NCI-H2171 (cell line): ENCODE data around the gene CCDC160.
A peak's percentile ranks its signal among the peaks of the same experiment; 100 is the strongest.
"Not testable (repeated sequence)": the region's sequence is repeated elsewhere in the genome, so short reads cannot be mapped to it uniquely, and the experiment has no call there.

Experiments
- DNase-seq: peaks from one replicate; lab custom pipeline; 2025; lab: John Stamatoyannopoulos, UW

Gene CCDC160

GRCh38 chrX:134236626-134237614, at the start of gene CCDC160:
CCDC160 (plus strand) TSS chrX:134237182; CDS start chrX:134244801, 7,619 bp downstream.
- no peak for DNase-seq

GRCh38 chrX:134191281-134191680, 45.7 kb upstream of the CCDC160 start:
- no peak for DNase-seq

DNA sequence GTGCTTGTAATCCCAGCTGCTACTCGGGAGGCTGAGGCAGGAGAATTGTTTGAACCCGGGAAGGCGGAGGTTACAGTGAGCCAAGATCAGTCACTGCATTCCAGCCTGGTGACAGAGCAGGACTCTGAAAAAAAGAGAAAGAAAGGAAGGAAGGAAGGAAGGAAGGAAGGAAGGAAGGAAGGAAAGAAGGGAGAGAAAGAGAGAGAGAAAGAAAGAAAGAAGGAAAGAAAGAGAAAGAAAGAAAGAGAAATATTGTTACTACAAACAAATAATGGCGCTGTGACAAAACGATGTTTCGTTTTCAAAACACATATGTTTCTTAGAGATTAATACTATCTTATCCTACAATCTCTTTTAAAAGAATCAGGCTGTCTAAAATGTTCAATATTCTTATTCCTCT, 42.1 kb upstream of the CCDC160 start:
- DNase-seq, result no peak

DNA sequence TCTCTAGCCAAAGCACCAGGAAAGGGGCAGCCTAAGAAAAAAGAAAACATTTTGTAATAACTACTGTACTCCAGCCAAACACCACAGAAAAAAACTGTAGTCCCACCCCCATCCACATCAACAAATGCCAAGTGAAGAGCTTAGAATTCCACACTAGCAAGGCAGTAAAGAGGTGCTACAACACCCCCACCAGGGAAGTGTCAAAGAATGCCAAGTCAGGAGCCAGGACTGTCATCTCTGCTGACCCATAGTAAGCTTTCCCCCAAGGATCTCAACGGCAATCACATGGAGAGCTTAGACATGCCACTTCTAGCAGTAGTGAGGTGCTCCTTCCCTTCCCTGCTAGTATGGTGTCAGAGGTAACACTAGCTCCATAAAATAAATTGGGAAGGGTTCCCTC, 34.4 kb upstream of the CCDC160 start:
- DNase-seq, result no peak

- DNase-seq, result no peak
Measured at GRCh38 chrX:134206221-134206620, 30.8 kb upstream of the CCDC160 start.

GRCh38 chrX:134210465-134210864, 26.5 kb upstream of the CCDC160 start:
- DNase-seq, result no peak

- DNase-seq, result no peak
Measured at GRCh38 chrX:134235236-134235635, 1.7 kb upstream of the CCDC160 start.

DNA sequence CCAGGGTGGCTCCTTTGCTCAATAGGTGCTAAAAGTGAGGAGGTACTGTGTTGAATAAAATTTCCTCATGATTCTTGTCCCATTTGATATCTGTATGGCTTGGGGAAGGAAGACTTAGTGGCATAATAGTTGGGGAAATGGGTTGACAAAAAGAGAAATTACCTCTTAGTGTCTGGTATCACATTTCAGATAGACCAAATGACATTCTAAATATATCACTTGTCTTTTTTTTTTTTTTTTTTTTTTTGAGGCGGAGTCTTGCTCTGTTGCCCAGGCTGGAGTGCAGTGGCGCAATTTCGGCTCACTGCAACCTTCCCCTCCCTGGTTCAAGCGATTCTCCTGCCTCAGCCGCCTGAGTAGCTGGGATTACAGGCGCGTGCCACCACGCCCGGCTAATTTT, 1.2 kb downstream of the CCDC160 start:
- DNase-seq, result not testable (repeated sequence)

DNA sequence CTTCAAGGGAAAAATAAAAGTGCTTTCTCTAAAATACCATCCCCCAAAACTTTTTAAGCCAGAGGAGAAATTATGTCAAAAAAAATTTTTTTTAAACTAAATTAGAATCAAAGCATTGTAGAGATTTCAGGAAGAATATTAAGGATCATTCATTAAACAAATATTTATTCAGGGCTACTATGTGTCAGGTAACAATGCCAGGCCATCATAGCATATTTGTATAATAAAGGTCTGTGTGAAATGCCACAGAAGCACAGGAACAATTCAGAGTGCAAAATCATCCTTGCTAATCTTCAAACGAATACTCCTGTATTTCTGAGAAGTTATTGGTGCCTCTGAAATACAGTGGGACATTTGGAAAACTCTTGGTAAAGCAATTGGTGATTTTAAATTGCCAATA, 2.0 kb downstream of the CCDC160 start:
- DNase-seq, result no peak

GRCh38 chrX:134240209-134240608, 3.2 kb downstream of the CCDC160 start:
- no peak for DNase-seq

GRCh38 chrX:134241960-134242619, 5.1 kb downstream of the CCDC160 start:
- DNase-seq, result no peak

DNA sequence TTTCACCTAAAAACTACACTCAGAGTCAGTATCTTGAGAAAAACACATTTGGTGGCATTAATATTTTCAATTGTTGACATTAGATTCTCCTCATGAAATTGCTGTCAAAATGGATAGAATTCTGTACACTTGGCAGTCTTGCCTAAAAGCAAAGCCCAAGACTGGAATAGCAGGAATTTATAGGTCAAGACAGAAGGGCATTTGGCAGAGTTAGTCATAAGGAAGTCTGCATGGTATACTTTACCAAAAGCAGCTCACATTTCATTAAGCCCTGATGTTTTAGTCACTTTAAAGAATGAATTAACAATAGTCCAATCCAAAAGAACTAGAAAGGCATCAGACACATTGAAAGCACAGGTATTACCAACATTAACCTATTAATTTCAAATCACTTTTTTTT, 7.1 kb downstream of the CCDC160 start:
- DNase-seq, result no peak

DNA sequence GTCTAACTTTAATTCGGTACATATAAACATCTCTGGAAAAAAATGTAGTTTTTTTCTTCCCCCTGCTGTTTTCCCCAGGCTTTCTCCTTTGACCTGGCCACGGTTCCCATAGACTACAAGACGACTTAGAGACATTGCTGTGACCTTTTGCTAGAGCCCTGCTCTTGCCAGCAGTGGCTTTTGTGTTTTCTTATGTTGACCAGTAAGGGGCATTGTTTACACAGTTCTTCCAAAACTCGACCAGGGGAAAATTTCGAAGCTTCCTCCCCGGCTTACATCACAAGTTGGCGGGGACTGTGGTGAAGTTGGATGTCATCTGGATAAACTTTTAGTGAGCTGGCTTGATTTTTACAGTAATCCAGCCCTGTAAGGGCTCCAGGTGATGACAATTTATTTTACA, 9.3 kb downstream of the CCDC160 start:
- DNase-seq, result no peak

- DNase-seq, result no peak
Measured at GRCh38 chrX:134247492-134247891, 10.5 kb downstream of the CCDC160 start.

GRCh38 chrX:134249241-134249640, 12.3 kb downstream of the CCDC160 start:
- DNase-seq, result no peak

DNA sequence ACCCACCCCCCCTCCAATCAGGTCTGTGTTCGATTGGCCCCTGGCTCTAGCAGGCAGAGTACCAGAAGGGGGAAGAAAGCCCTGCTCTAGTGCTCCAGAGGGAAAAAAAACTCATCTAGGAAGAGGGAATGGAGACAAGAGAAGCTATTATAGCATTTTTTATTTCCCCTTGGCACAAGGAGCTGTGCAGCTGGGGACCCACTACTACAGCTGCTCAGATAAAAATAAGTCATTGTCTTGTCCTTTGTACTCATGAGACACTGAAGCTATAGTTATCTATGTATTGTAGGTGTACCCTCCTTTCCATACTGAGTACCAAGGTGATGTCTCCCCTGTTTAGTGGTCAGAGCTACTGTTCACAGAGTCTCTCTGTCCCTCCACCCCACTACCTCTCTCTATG, 14.3 kb downstream of the CCDC160 start:
- no peak for DNase-seq

DNA sequence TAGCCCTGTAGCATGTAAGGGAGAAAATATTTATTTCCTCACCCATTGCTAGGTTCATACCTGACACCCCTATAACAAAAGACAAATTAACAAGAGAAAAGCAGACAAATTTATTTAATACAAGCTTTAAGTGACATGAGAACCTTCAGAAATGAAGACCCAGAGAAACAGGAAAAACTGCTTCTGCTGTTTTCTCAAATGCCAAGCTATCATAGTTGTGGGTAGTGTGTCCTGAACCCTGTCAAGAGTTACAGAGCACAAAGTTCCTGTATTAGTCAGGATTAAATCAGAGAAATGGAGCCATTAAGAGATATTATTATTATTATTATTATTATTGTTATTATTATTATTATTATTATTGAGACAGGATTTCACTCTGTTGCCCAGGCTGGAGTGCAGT, 17.5 kb downstream of the CCDC160 start:
- DNase-seq, result no peak

GRCh38 chrX:134255555-134255954, 18.6 kb downstream of the CCDC160 start:
- no peak for DNase-seq

GRCh38 chrX:134256684-134257083, 19.7 kb downstream of the CCDC160 start:
- DNase-seq, result no peak

- DNase-seq, result no peak
Measured at GRCh38 chrX:134258202-134258601, 21.2 kb downstream of the CCDC160 start.

GRCh38 chrX:134285934-134286333, 49.0 kb downstream of the CCDC160 start:
- not testable (repeated sequence) for DNase-seq

- peak; percentile 29 for DNase-seq
Measured at GRCh38 chrX:134287346-134287745, 50.4 kb downstream of the CCDC160 start.

DNA sequence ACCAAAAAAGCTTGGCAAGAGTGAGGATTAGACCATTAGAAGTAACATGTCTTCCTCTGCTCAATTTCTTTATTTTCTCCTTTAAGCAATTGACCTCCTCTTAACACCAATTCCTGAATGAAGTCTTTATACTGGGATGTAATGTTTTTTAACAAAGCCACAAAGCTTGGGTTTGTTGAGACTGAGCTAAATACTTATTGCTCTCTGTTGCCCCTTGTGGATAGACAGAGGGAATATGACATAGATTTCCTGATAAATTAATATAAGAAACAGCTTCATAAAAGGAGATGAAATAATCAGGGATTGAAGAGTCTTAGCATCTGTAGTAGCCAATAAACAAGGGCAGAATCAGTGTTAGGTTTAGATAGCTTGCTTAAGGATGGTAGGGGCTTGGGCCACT, 57.6 kb downstream of the CCDC160 start:
- DNase-seq, result no peak
